Left lung (tissue), 10 donors: ENCODE results near the gene RAB11A. TPM values are rescaled to one million over a fixed set of nuclear protein-coding genes. Genes with fewer than 3 reads are reported as not detected.

Source experiments
- ATAC-seq: fragments of 200-7000 bp; cut with Tn5 transposase; one replicate; pipeline ENCODE4 v1.9.1; 2020; ENCODE audit warnings: moderate library complexity
- DNase-seq, 4 donors: peaks; one replicate each; pipeline ENCODE4 v3.0.0-alpha.2; 2013 to 2020
- H3K27ac ChIP-seq, 2 donors: fragments of 200-600 bp; sonication (generic) in 1 of 2; one replicate each; pipeline versions ENCODE4 v1.5.0 to v1.8.0; 2020 to 2021
- H3K27me3 ChIP-seq, 2 donors: fragments of 200-600 bp; sonication (generic) in 1 of 2; one replicate each; pipeline versions ENCODE4 v1.5.0 to v1.8.0; 2020 to 2021
- H3K36me3 ChIP-seq, 2 donors: fragments of 200-600 bp; sonication (generic) in 1 of 2; one replicate each; pipeline versions ENCODE4 v1.5.0 to v1.8.0; 2020 to 2021
- H3K4me1 ChIP-seq, 2 donors: fragments of 200-600 bp; one replicate each; pipeline ENCODE4 v1.8.0; 2021
- H3K4me3 ChIP-seq, 2 donors: fragments of 200-600 bp; sonication (generic) in 1 of 2; one replicate each; pipeline versions ENCODE4 v1.5.0 to v1.8.0; 2020 to 2021; ENCODE audit warnings: mild to moderate bottlenecking in 1 of 2
- H3K9me3 ChIP-seq, 2 donors: fragments of 200-600 bp; sonication (generic) in 1 of 2; one replicate each; pipeline versions ENCODE4 v1.5.0 to v1.8.0; 2020 to 2021
- CTCF ChIP-seq, 2 donors: fragments of 200-600 bp; sonication (generic) in 1 of 2; IDR thresholded peaks; one replicate each; pipeline versions ENCODE4 v1.5.0 to v1.8.0; 2021; ENCODE audit warnings: antibody characterized with exemption in 2 of 2
- intact Hi-C, 2 donors: fragments of 100-400 bp; cut with DNase I; formaldehyde crosslinking; loops; one replicate each; pipeline versions ENCODE4 v1.11.2 to v1.14.2; 2022
- polyA plus RNA-seq, 6 donors: library from polyadenylated mRNA; unstranded; fragments of 120-200 nt; gene quantifications; one replicate each; pipeline ENCODE4 v1.2.1, GENCODE V29; 2013; ENCODE audit not compliant: insufficient read length in 6 of 6
- total RNA-seq, 2 donors: library from RNA; stranded (reverse); fragmentation: NEBNext Ultra II Directional; extraction: Animal tissue kit (Norgen Biotek cat#: 25700); gene quantifications; one replicate each; pipeline ENCODE4 v1.2.1, GENCODE V29; 2021
- donor health status: DM: no; HTN: yes; CAD: no.
- donor health status: DM: no; HTN: no; CAD: no.

RAB11A gene
- total and polyA plus RNA-seq, 8 donors: 215 to 311 (median 271) TPM

GRCh38 chr15:65887565-65887964 lies 18.3 kb downstream of the RAB11A start:
- intact Hi-C loops: no loop called here
- peaks cover 0 to 16% of the 10 kb centered on the region in 2 donors for H3K4me1 ChIP-seq
- no peak for ATAC-seq

GRCh38 chr15:65888981-65889380 lies 19.7 kb downstream of the RAB11A start:
- Histone ChIP-seq H3K27me3 (no peaks in the 10 kb centered on the region), H3K36me3 (peaks cover 0 to 71% of the 10 kb centered on the region in 2 donors), H3K4me3 (no peak overlapping the region), H3K9me3 (no peaks in the 10 kb centered on the region), H3K4me1 (peaks cover 0 to 11% of the 10 kb centered on the region in 2 donors), H3K27ac (no peak overlapping the region)
- ATAC-seq (no peak), DNase-seq (no peak)
- TF ChIP-seq CTCF (IDR thresholded peaks at IDR 0.05): no peak
- intact Hi-C loops: no loop called here

More at GRCh38 chr15:65887565-65887964, 18.3 kb downstream of the RAB11A start:
- Histone ChIP-seq H3K4me3 (no peak overlapping the region), H3K27me3 (no peaks in the 10 kb centered on the region), H3K36me3 (peaks cover 0 to 80% of the 10 kb centered on the region in 2 donors), H3K9me3 (no peaks in the 10 kb centered on the region), H3K27ac (no peak overlapping the region)
- TF ChIP-seq CTCF (IDR thresholded peaks at IDR 0.05): no peak
- no peak for DNase-seq

GRCh38 chr15:65893060-65893459 lies 23.8 kb downstream of the RAB11A start:
- no peak overlapping the region for H3K4me3 ChIP-seq
- H3K27ac ChIP-seq: no peak overlapping the region
- intact Hi-C loops: no loop called here
- TF ChIP-seq CTCF (IDR thresholded peaks at IDR 0.05): no peak
- ATAC-seq: no peak
- no peak for DNase-seq
- no peaks in the 10 kb centered on the region for H3K9me3 ChIP-seq
- peaks cover 0 to 68% of the 10 kb centered on the region in 2 donors for H3K36me3 ChIP-seq
- peaks cover 0 to 22% of the 10 kb centered on the region in 2 donors for H3K4me1 ChIP-seq
- H3K27me3 ChIP-seq: no peaks in the 10 kb centered on the region

GRCh38 chr15:65896236-65896635 lies 26.9 kb downstream of the RAB11A start:
- H3K9me3 ChIP-seq: no peaks in the 10 kb centered on the region
- no peaks in the 10 kb centered on the region for H3K27me3 ChIP-seq
- ATAC-seq (peak; percentile 32), DNase-seq (peak in 1 of 4 donors; percentile 13)
- no peak overlapping the region for H3K27ac ChIP-seq
- intact Hi-C loops: no loop called here
- peaks cover 0 to 68% of the 10 kb centered on the region in 2 donors for H3K36me3 ChIP-seq
- H3K4me1 ChIP-seq: peaks cover 0 to 17% of the 10 kb centered on the region in 2 donors
- no peak overlapping the region for H3K4me3 ChIP-seq
- TF ChIP-seq CTCF (IDR thresholded peaks at IDR 0.05): no peak

GRCh38 chr15:65900488-65900887 lies 31.2 kb downstream of the RAB11A start:
- no peak for TF ChIP-seq CTCF (IDR thresholded peaks at IDR 0.05)
- Histone ChIP-seq H3K9me3 (no peaks in the 10 kb centered on the region), H3K27me3 (no peaks in the 10 kb centered on the region), H3K36me3 (peaks cover 0 to 75% of the 10 kb centered on the region in 2 donors), H3K27ac (peak overlapping the region in 1 of 2 donors; percentile 18), H3K4me3 (no peak overlapping the region), H3K4me1 (peaks cover 0 to 35% of the 10 kb centered on the region in 2 donors)
- intact Hi-C loops: no loop called here
- no peak for ATAC-seq
- DNase-seq: no peak
